ENCODE data around the gene FAM237A.

GRCh38 chr2:206657087-206657486, 14.8 kb downstream of the FAM237A start:
- TF ChIP-seq RAD21 (CRISPR knock-in tag; IDR thresholded peaks at IDR 0.05) (no peak), ATF1 (CRISPR knock-in tag; IDR thresholded peaks at IDR 0.05) (no peak), POLR2A (IDR thresholded peaks at IDR 0.05; ENCODE audit: insufficient read depth in 1 of 2, low read depth in 2 of 2, low read length in 2 of 2) (no peak)
